NCI-H2171 (cell line): ENCODE results near the gene PRPF4.
"Not testable (repeated sequence)": the region's sequence is repeated elsewhere in the genome, so short reads cannot be mapped to it uniquely, and the experiment has no call there.

ENCODE experiments used
- DNase-seq: peaks from one replicate; lab custom pipeline; 2025; lab: John Stamatoyannopoulos, UW

PRPF4 gene

GRCh38 chr9:113267911-113268566 lies 7.4 kb upstream of the PRPF4 start:
- DNase-seq, result no peak

DNA sequence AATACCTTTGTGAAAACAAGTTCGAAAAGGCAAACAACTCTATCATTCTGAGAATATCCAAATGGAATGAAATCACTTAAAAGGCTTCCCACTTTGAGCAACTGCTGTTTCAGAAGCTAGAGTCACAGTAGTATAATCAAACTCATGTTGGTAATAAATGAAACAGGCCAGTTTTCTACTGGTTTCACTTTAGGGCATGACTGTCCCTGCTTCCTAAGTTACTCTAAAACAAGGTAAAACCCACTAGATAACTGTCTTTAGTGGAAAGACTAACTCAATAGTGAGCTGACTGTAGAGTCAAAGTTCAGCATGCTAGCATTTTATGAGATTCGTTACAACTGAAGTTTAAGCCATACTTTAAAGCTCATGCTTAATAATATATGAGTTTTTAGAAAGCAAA lies 6.1 kb upstream of the PRPF4 start:
- DNase-seq, result no peak

DNA sequence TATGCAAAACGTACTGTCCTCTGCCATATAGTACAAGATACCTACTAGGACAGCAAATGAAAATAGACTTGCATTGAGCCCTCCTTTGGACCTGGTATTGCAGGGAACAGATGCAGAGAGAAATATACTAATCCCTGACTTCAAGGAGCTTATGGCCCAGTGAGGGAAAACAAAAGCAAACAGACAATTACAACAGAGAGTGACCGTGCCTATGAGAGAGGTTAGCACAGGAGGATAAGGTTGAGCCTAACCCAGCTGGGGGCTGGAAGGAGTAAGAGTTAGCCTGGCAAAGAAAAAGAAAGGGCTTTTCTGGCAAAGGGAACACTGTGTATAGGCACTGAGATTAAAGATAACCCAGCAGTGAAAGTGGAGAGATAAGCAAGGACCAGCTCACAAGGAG lies 5.6 kb upstream of the PRPF4 start:
- DNase-seq, result no peak

- peak; percentile 61 for DNase-seq
These were observed 843 bp upstream of the PRPF4 start for GRCh38 chr9:113274474-113275156.

- DNase-seq, result no peak
These were observed 3.4 kb downstream of the PRPF4 start for GRCh38 chr9:113278840-113279239.

- no peak for DNase-seq
These were observed 5.9 kb downstream of the PRPF4 start for GRCh38 chr9:113281356-113281755.

GRCh38 chr9:113289091-113289490 lies 13.6 kb downstream of the PRPF4 start:
- DNase-seq, result no peak

DNA sequence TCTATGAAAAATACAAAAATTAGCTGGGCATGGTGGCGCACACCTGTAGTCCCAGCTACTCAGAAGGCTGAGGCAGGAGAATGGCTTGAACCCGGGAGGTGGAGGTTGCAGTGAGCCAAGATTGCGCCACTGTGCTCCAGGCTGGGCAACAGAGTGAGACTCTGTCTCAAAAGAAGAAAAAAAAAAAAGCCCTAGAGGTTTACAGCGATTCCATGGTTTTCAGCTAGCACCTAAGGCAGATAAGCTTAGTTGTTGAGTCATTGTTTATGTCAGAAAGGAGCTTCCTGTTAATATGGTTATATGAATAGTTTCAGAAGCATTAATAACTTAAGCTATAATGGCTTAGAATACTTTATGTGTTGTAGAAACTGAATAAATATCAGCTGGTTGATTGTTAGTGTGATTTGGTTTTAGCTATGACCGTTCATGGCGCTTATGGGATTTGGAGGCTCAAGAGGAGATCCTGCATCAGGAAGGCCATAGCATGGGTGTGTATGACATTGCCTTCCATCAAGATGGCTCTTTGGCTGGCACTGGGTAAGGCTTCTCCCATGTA lies 14.7 kb downstream of the PRPF4 start:
- no peak for DNase-seq

- DNase-seq, result no peak
These were observed 17.9 kb downstream of the PRPF4 start for GRCh38 chr9:113293285-113293878.

DNA sequence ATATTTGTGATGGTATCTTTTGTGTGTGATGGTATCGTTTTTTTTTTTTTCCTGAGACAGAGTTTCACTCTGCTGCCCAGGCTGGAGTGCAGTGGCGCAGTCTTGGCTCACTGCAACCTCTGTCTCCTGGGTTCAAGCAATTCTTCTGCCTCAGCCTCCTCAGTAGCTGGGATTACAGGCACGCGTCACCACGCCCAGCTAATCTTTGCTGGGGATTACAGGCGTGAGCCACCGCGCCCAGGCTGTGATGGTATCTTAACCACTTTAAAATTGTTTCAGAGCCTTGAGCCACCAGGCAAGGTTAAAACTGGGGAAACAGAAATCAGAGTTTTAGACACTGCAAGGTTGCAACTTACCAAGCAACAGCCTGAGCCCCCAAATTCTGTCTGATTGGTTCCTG lies 20.8 kb downstream of the PRPF4 start:
- DNase-seq, result not testable (repeated sequence)

GRCh38 chr9:113296796-113297558 lies 21.5 kb downstream of the PRPF4 start:
- DNase-seq, result no peak

GRCh38 chr9:113298311-113298710 lies 22.9 kb downstream of the PRPF4 start:
- DNase-seq, result no peak

- DNase-seq, result peak; percentile 62
These were observed 23.7 kb downstream of the PRPF4 start for GRCh38 chr9:113298924-113299770.

DNA sequence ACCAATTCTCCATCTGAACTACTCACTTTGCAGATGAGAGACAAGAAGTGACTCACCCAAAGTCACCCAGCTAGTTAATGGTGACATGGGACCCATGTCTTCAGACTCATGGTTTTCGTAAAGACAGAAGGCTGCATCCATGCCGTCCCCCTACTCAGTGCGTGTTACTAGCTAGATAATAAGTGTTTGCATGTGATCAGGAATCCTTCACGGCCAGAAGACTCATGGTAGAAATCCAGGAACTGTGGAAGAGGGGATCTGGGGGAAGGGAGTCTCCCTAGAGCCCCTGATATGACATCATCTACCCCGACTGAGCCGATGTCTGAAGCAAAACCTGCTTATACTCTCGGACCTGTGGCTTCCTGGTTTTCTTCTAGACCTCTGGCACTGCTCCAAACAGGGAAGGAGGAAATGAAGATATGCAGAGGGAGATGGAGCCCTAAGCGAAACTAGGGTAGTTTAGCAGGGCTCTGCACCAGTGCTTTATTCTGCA lies 24.4 kb downstream of the PRPF4 start:
- DNase-seq, result no peak

DNA sequence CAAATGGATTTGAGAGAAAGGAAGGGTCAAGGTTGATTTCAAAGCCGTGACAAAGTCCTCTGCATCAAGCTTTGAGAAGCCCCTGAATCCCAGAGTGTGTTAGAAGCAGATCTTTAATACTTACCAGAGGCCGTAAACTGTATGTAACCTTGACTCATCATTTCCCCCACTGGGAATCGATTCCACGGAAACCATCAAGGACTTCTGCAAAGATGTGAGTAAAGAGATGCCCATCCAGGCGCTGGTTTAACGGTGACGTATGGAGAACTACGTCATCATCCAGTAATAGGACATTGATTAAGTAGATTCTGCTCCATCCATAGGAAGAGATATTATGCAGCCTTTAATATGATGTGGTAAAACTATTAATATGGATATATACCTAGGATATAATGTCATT lies 26.1 kb downstream of the PRPF4 start:
- no peak for DNase-seq

DNA sequence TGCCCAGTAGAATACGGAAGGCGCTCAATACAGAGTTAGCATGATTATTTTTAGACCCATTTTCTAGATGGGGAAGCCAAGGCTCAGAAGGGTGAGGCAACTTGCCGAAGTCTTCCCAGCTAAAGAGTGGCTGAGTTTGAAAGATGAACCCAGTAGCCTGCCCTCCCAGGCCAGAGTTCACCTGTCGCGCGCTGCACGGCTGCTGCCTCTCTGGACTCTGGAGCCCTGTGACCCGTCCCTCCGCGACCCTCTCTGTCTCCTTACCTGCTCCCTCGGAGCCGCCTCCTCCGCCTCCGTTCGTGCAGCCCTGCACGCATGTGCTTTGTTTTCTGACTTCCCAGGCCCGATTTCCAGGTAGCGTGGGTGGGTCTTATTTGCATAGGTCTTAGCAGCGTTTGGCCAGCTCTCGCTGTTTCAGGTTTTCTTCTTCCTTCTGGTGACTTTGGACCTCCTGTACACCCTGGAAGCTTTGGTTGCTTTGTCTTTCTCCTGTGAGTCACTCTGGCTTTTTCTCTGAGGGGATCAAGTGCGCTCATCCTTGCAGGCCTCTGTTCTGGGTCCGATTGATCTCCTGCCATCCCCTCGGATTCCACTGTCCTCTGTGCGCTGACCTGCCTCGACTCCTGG lies 27.4 kb downstream of the PRPF4 start, which contains the start of gene RNF183:
Gene RNF183, minus strand, starts transcription at position 585 of the 627 bp plus-strand sequence. CDS start 5,192 bp downstream, outside the sequence.
- no peak for DNase-seq

DNA sequence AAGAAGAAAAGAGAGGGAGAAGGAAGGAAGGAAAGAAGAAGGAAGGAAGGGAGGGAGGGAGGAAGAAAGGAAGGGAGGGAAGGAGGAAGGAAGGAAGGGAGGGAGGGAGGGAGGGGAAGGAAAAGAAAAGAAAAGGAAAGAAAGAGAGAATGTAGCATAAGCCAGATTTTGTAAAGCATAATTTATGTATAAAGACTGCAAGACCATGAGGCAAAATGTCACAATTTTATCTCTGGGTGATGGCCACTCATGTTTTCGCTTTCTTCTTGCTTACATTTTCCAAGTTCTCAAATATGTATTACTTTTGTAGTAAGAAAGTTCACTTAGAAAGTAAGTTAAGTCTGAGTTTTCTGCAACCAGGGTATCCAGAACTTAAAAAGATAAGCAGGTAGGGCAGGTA lies 31.1 kb downstream of the PRPF4 start:
- no peak for DNase-seq

GRCh38 chr9:113307396-113307975 lies 32.0 kb downstream of the PRPF4 start:
- DNase-seq, result no peak

GRCh38 chr9:113309204-113309813 lies 33.9 kb downstream of the PRPF4 start:
- no peak for DNase-seq

- no peak for DNase-seq
These were observed 35.1 kb downstream of the PRPF4 start for GRCh38 chr9:113310538-113310937.
